Measurements from ENCODE around the gene LRCH1.

LRCH1 gene

DNA sequence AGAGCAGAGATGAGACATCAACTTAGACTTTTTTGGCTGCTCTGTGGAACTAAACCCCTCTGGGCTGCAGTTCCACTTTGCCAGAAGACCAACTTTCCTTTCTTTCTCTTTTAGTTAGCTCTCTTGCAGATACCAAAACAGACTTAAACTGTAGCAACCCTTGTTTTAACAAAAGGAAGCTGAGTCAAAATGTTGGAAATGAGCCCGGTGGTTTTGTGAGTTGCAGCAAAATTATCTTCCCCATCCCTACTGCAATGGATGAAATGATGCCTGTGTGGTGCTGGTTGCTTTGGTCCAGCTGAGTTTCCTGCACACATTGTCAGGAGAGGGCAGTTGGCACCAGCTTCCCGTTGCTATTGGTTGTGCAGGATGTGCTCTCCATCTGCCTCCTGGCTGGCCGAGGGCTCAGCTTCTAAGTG lies 115.3 kb downstream of the LRCH1 start:
- TF ChIP-seq, protein P1, sequence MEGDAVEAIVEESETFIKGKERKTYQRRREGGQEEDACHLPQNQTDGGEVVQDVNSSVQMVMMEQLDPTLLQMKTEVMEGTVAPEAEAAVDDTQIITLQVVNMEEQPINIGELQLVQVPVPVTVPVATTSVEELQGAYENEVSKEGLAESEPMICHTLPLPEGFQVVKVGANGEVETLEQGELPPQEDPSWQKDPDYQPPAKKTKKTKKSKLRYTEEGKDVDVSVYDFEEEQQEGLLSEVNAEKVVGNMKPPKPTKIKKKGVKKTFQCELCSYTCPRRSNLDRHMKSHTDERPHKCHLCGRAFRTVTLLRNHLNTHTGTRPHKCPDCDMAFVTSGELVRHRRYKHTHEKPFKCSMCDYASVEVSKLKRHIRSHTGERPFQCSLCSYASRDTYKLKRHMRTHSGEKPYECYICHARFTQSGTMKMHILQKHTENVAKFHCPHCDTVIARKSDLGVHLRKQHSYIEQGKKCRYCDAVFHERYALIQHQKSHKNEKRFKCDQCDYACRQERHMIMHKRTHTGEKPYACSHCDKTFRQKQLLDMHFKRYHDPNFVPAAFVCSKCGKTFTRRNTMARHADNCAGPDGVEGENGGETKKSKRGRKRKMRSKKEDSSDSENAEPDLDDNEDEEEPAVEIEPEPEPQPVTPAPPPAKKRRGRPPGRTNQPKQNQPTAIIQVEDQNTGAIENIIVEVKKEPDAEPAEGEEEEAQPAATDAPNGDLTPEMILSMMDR (IDR thresholded peaks at IDR 0.05; ENCODE audit: low read depth, low read length): no peak
- H3K4me3 ChIP-seq (replicated peaks in 1 of 2; ENCODE audit: low read depth in 2 of 2, low read length in 2 of 2): peak overlapping the region; percentile 16 to 42
- DNase-seq (ENCODE audit: low read depth in 2 of 2): peak; percentile 93

DNA sequence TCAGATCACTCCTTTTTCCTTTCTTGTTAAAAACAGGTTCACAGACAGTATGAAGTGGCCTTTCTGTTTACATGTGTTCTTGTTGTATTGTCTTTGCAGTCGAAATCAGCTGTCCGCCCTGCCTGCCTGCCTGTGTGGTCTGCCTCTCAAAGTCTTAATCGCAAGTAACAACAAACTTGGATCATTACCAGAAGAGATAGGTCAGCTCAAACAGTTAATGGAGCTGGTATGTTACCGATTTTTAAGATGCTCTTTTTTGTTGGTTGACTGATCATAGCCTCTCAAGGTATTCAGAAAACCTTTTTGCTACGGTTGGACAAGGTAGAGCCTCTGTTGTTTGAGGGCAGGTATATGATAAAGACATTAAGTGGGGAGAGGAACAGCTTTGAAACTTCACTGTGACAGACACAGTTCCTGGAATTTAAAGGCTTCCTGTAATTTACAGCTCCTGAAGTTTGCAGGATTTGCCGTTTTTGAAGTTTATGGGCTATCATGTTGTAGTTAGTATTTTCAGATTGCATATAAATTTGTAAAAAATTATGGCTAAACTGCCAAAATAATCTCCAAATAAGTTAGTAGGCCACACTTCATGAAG lies 116.1 kb downstream of the LRCH1 start:
- TF ChIP-seq, protein P1 (IDR thresholded peaks at IDR 0.05; ENCODE audit: low read depth, low read length): no peak
- no peak overlapping the region for H3K4me3 ChIP-seq (replicated peaks in 1 of 2; ENCODE audit: low read depth in 2 of 2, low read length in 2 of 2)
- DNase-seq (ENCODE audit: low read depth in 2 of 2): no peak

DNA sequence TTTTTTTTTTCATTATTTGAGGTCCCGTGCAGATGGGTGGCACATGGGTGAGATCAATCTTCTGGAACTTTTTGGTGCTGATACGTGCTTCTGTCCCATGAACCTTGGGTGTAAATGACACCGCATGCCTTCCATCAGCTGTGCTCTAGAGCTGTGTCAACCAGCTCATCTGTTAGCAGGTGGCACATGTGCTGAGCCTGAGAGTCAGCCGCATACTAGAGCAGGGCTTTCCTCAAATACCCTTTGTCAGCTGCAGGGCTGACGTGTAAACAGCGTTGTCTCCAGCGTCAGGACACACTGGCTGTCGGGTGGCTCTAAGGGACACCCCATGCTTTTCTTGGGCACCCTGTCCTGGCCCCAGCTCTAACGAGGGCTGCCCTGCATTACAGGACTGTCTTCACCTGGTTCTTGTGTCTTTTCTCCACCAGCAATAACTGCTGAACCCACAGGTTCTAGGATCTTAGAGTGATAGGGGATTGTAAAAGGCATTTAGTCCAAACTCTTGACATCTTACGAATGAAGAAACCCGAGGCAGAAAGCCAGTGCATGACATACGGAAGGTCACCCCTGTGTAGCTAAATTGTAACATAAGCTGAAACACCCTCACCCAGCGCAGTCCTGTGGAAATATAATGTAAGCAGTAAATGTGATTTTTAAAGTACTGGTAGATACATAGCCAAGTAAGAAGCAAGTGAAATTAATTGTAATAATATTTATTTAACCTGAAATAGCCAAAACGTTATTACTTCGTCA lies 119.5 kb downstream of the LRCH1 start:
- no peak overlapping the region for H3K4me3 ChIP-seq (replicated peaks in 1 of 2; ENCODE audit: low read depth in 2 of 2, low read length in 2 of 2)
- DNase-seq (ENCODE audit: low read depth in 2 of 2): no peak
- TF ChIP-seq, protein P1 (IDR thresholded peaks at IDR 0.05; ENCODE audit: low read depth, low read length): no peak

DNA sequence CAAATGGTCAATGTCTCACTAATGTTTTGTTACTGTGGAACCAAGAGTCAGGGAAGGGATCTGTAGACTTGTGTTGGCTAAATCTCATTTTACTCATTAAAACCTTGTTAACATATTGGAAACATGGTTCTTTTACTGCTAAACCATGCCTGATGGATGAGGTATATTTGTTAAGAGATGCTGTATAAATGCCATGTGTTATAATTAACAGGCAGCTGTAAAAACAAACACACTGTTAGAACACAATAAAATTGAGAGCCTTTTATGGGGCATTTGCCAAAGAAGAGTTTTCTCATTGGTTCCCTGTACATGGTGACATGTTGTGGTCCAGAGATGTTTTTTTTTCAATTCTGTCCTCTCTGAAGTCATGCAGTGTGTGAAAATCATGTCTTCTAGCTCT lies 122.0 kb downstream of the LRCH1 start:
- DNase-seq (ENCODE audit: low read depth in 2 of 2): no peak
- H3K4me3 ChIP-seq (replicated peaks in 1 of 2; ENCODE audit: low read depth in 2 of 2, low read length in 2 of 2): no peak overlapping the region
- TF ChIP-seq, protein P1 (IDR thresholded peaks at IDR 0.05; ENCODE audit: low read depth, low read length): no peak

DNA sequence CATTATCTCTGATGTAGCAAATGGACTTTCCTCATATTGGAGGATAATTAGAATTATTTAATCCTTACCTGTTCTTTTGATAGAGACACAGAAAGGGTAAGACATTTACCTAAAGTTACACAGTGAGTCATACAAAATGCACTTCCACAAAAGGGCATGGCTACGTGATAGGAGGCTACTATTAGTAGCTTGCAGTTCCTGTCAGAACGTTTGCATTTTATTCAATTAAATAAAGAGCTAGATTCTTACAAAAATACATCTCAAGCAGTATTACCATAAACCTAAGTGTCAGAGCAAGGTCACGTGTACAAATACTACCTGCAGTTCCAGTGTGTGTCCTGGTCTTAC lies 123.4 kb downstream of the LRCH1 start:
- no peak for DNase-seq (ENCODE audit: low read depth in 2 of 2)
- TF ChIP-seq, protein P1 (IDR thresholded peaks at IDR 0.05; ENCODE audit: low read depth, low read length): no peak

DNA sequence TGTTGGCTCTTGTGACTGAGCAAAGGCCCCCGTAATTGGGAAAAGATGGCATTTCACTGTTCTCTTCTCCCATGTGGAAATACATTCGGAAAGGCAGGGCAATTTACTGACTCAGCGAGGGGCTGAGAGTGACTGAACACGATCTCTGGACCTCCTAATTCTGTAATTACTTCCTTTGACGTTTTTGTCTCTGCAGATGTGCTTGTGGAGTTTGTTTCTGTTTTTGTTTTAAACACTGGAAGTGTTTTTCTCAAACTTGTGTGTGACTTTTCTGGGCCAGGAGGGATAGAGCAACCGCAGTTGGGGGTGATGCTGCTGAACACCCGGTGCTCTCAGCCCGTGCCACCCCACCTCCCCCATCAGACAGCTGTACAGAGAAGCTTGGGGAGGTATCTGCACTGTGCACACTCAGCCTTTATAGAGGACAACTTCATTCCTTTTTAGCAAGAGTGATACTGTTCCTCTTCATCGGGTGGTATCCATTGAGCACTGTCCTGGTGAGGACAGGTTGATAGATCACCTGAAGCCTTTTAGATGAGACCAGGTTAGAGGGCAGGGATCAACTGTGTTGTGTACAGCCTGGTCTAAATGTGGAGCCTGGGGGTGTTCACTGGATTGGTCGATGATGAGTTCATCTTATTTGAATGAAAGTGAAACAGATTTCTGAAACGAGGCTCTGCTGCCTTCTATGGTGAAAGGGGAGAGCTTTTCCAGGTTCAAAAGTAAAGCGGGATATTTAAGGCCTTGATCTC lies 126.6 kb downstream of the LRCH1 start:
- peak overlapping the region; percentile 18 to 35 for H3K4me3 ChIP-seq (replicated peaks in 1 of 2; ENCODE audit: low read depth in 2 of 2, low read length in 2 of 2)
- DNase-seq (ENCODE audit: low read depth in 2 of 2): peak; percentile 70 to 77
- TF ChIP-seq, protein P1 (IDR thresholded peaks at IDR 0.05; ENCODE audit: low read depth, low read length): peak; percentile 19

More for the DNA sequence above, 123.4 kb downstream of the LRCH1 start:
- no peak overlapping the region for H3K4me3 ChIP-seq (replicated peaks in 1 of 2; ENCODE audit: low read depth in 2 of 2, low read length in 2 of 2)

Measured in cardiac fibroblast (primary cell).